Vagina (tissue), 2 donors: Measurements from ENCODE around the gene LRMDA.

ENCODE experiments used
- POLR2AphosphoS5 ChIP-seq, 2 donors: sonication (generic); formaldehyde crosslinking; IDR thresholded peaks; one replicate each; pipeline ENCODE4 v1.9.0; 2017; ENCODE audit warnings: antibody characterized with exemption in 2 of 2, mild to moderate bottlenecking in 2 of 2, low read depth in 1 of 2; ENCODE audit not compliant: insufficient read depth in 1 of 2
- TF ChIP-seq, protein P1 (sequence below), 3 experiments: fragments of 450-650 bp in 2 of 3; fragments of 200-600 bp in 1 of 3; sonication (generic) in 1 of 3; IDR thresholded peaks; one replicate each; pipeline ENCODE4 v1.5.1; 2017 to 2019; ENCODE audit warnings: antibody characterized with exemption in 3 of 3, mild to moderate bottlenecking in 2 of 3, moderate library complexity in 2 of 3

- TF ChIP-seq, protein P1, sequence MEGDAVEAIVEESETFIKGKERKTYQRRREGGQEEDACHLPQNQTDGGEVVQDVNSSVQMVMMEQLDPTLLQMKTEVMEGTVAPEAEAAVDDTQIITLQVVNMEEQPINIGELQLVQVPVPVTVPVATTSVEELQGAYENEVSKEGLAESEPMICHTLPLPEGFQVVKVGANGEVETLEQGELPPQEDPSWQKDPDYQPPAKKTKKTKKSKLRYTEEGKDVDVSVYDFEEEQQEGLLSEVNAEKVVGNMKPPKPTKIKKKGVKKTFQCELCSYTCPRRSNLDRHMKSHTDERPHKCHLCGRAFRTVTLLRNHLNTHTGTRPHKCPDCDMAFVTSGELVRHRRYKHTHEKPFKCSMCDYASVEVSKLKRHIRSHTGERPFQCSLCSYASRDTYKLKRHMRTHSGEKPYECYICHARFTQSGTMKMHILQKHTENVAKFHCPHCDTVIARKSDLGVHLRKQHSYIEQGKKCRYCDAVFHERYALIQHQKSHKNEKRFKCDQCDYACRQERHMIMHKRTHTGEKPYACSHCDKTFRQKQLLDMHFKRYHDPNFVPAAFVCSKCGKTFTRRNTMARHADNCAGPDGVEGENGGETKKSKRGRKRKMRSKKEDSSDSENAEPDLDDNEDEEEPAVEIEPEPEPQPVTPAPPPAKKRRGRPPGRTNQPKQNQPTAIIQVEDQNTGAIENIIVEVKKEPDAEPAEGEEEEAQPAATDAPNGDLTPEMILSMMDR (IDR thresholded peaks at IDR 0.05) = no peak
- no peak for TF ChIP-seq POLR2AphosphoS5 (IDR thresholded peaks at IDR 0.05; ENCODE audit: insufficient read depth in 1 of 2, low read depth in 1 of 2)
Observed at GRCh38 chr10:75999515-76000209, 568.2 kb downstream of the LRMDA start.
